ENCODE measurements around the gene SPANXN5.
"Not testable (repeated sequence)": the region's sequence is repeated elsewhere in the genome, so short reads cannot be mapped to it uniquely, and the experiment has no call there.

Gene SPANXN5

GRCh38 chrX:52797327-52797726 is at the start of gene SPANXN5:
Gene SPANXN5 (minus strand): TSS chrX:52797427. CDS start chrX:52797348, 79 bp downstream.
- H3K4me3 ChIP-seq (ENCODE audit: low read depth, low read length): not testable (repeated sequence)

GRCh38 chrX:52843619-52844018 is 46.4 kb upstream of the SPANXN5 start:
- H3K4me3 ChIP-seq (ENCODE audit: low read depth, low read length): not testable (repeated sequence)

GRCh38 chrX:52839137-52839536 is 41.9 kb upstream of the SPANXN5 start:
- TF ChIP-seq, protein P1, sequence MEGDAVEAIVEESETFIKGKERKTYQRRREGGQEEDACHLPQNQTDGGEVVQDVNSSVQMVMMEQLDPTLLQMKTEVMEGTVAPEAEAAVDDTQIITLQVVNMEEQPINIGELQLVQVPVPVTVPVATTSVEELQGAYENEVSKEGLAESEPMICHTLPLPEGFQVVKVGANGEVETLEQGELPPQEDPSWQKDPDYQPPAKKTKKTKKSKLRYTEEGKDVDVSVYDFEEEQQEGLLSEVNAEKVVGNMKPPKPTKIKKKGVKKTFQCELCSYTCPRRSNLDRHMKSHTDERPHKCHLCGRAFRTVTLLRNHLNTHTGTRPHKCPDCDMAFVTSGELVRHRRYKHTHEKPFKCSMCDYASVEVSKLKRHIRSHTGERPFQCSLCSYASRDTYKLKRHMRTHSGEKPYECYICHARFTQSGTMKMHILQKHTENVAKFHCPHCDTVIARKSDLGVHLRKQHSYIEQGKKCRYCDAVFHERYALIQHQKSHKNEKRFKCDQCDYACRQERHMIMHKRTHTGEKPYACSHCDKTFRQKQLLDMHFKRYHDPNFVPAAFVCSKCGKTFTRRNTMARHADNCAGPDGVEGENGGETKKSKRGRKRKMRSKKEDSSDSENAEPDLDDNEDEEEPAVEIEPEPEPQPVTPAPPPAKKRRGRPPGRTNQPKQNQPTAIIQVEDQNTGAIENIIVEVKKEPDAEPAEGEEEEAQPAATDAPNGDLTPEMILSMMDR (IDR thresholded peaks at IDR 0.05; ENCODE audit: borderline replicate concordance, insufficient read depth, low read depth, low read length): no peak

GRCh38 chrX:52830551-52830950 is 33.3 kb upstream of the SPANXN5 start:
- TF ChIP-seq, protein P1 (IDR thresholded peaks at IDR 0.05; ENCODE audit: borderline replicate concordance, insufficient read depth, low read depth, low read length): no peak

More at GRCh38 chrX:52839137-52839536, 41.9 kb upstream of the SPANXN5 start:
- no peak overlapping the region for H3K4me3 ChIP-seq (ENCODE audit: low read depth, low read length)

GRCh38 chrX:52824608-52825007 is 27.4 kb upstream of the SPANXN5 start:
- H3K4me3 ChIP-seq (ENCODE audit: low read depth, low read length): no peak overlapping the region
- TF ChIP-seq, protein P1 (IDR thresholded peaks at IDR 0.05; ENCODE audit: borderline replicate concordance, insufficient read depth, low read depth, low read length): no peak

More at GRCh38 chrX:52830551-52830950, 33.3 kb upstream of the SPANXN5 start:
- H3K4me3 ChIP-seq (ENCODE audit: low read depth, low read length): no peak overlapping the region

DNA sequence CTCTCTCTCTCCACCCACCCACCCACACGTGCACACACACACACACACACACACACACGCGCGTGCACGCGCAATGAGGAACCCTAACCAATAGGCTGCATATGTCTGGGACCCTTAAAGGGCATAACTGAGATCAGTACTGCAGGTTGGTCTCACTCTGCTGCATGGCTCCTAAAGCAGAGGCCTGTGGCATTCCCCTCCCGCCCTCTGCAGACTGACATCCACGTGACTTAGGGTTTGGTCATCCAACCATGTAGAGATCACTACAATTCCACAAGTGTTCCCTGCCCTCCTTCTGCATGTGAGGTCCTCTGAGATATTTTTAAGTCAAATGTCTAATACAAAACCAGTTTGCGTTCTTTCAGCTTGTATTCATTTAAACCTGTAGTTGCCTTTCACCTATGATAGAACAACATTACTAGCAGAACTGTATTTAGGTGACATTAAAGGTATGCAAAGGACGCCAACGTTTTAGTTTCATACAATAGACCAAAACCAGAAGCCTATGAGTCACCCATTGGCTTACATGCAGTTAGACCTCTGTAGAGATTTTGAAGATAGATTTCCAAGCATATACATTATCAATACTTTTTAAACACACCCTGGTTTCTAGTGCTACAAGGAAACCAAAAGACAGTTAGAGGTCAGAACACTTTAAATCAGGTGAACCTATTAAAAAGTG is 24.0 kb upstream of the SPANXN5 start:
- no peak overlapping the region for H3K4me3 ChIP-seq (ENCODE audit: low read depth, low read length)
- TF ChIP-seq, protein P1 (IDR thresholded peaks at IDR 0.05; ENCODE audit: borderline replicate concordance, insufficient read depth, low read depth, low read length): no peak

DNA sequence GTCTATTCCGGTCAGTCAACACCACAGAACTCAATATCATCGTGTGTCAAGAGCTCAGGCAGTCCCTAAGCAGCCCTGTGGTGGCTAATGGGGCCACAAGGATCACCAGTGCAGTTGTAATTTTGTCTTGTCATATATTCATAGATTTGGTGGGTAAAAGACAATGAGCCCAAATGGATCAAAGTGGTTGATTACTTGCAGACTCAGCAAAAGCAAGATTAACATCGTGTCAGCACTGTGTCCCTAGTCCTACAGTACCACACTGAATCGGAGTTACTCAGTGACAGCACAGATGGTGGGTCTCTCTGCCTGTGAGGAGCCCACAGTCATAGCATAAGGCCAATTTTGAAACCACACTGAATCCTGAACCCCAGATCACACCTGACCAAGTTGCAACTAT is 22.6 kb upstream of the SPANXN5 start:
- H3K4me3 ChIP-seq (ENCODE audit: low read depth, low read length): no peak overlapping the region
- TF ChIP-seq, protein P1 (IDR thresholded peaks at IDR 0.05; ENCODE audit: borderline replicate concordance, insufficient read depth, low read depth, low read length): no peak

GRCh38 chrX:52811065-52811625 is 13.9 kb upstream of the SPANXN5 start, which contains the start of gene XAGE5:
Gene XAGE5 (plus strand): TSS chrX:52811287. CDS start chrX:52812567, 1,280 bp downstream.
- TF ChIP-seq, protein P1 (IDR thresholded peaks at IDR 0.05; ENCODE audit: borderline replicate concordance, insufficient read depth, low read depth, low read length): no peak
- H3K4me3 ChIP-seq (ENCODE audit: low read depth, low read length): no peak within 1 kb of the TSS

- not testable (repeated sequence) for H3K4me3 ChIP-seq (ENCODE audit: low read depth, low read length)
Measured at GRCh38 chrX:52804876-52805275, 7.6 kb upstream of the SPANXN5 start.

GRCh38 chrX:52773504-52773903 is 23.7 kb downstream of the SPANXN5 start:
- H3K4me3 ChIP-seq (ENCODE audit: low read depth, low read length): not testable (repeated sequence)

GRCh38 chrX:52765983-52766382 is 31.2 kb downstream of the SPANXN5 start:
- not testable (repeated sequence) for H3K4me3 ChIP-seq (ENCODE audit: low read depth, low read length)

DNA sequence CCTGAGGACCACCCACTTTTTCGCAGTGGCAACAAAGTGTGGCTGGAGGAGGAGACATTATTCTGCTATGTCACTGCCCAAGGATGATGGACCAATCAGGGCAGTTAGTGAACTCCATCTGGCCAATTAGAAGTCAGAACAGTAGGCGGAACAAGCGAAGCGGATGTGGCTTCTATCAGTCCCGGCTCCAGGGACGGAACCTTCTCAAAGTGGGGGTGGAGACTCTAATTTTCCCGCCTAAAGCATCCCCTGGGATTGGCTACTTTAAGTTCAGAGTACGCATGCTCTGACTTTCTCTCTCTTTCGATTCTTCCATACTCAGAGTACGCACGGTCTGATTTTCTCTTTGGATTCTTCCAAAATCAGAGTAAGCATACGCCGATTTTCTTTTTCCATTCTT is 46.3 kb downstream of the SPANXN5 start, which contains the start of gene SSX2B:
Gene SSX2B (plus strand): TSS at position 301 of the 400 bp plus-strand sequence. CDS start 1,429 bp downstream, outside the sequence.
- not testable (repeated sequence) for H3K4me3 ChIP-seq (ENCODE audit: low read depth, low read length)

Data from GM12875 (cell line).